ENCODE measurements around the gene VPS37B.

Gene VPS37B

DNA sequence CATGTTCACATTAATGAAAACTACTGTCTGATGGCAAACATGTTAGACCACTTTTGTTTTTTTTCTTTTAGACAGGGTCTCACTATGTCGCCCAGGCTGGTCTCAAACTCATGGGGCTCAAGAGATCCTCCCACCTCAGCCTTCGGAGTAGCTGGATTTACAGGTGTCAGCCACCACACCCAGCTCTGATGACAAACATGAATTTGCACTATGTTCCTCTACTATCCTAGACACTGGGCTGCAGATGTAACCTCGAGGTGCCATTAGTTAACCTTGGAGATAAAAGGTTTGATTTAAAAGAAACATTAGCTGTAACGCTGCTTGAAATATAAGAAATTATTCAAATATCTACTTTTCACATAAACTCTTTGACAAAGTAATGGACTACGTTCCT, 8.1 kb downstream of the VPS37B start:
- Histone ChIP-seq H3K27me3 (no peaks in the 10 kb centered on the region), H3K9me3 (no peaks in the 10 kb centered on the region), H3K27ac (peak overlapping the region; percentile 98), H3K4me1 (ENCODE audit: control insufficient read depth in 1 of 2, insufficient read depth in 1 of 2, low read depth in 1 of 2, low read length in 1 of 2) (peaks cover 93 to 95% of the 10 kb centered on the region in 2 experiments), H3K4me3 (ENCODE audit: low read depth in 1 of 2, low read length in 1 of 2) (peak overlapping the region; percentile 65 to 66), H3K36me3 (no peaks in the 10 kb centered on the region)
- TF ChIP-seq, protein P1, sequence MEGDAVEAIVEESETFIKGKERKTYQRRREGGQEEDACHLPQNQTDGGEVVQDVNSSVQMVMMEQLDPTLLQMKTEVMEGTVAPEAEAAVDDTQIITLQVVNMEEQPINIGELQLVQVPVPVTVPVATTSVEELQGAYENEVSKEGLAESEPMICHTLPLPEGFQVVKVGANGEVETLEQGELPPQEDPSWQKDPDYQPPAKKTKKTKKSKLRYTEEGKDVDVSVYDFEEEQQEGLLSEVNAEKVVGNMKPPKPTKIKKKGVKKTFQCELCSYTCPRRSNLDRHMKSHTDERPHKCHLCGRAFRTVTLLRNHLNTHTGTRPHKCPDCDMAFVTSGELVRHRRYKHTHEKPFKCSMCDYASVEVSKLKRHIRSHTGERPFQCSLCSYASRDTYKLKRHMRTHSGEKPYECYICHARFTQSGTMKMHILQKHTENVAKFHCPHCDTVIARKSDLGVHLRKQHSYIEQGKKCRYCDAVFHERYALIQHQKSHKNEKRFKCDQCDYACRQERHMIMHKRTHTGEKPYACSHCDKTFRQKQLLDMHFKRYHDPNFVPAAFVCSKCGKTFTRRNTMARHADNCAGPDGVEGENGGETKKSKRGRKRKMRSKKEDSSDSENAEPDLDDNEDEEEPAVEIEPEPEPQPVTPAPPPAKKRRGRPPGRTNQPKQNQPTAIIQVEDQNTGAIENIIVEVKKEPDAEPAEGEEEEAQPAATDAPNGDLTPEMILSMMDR (IDR thresholded peaks at IDR 0.05) = no peak

DNA sequence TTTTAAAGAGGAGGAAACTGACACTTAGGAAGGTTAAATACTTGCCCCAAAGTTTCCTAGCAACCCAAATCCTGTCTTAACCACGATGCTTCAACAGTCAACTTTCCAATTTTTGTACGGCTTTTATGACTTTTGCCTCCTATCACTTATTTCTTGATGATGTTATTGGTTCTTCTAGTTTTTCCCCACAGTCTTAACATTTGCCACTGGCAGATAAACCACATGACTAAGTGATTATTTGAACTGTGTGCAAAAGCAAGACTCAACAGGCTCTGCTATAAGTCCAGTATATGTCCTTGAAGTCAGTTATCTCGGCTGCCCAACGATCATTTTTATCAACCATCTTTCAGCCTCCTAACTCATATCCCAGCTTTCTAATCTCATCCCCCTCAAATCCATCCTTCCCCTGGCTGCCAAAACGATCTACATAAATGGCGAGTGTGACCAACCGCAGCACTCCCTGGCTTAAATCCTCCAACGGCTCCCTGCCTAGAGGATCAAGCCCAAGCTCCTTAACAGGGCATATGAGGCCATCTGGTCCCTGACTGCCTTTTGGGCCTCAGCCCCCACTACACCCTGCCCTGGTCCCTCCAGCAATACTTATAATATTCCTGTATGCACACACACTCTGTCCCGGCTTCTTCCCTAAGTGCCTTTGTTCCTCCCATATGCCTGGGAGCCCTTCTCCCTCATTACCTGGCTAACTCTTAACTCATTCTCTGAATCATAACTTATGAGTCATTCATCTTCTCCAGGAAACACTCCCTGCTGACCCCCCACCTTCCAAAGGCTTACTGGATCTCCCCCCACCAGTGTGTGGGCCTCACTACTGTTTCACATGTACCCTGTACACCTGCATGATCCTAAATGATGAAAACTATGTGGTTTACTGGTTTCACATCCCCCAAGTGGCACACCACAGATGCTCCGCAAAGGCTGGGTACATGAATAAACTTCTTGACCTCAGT, 8.8 kb downstream of the VPS37B start:
- Histone ChIP-seq H3K4me3 (ENCODE audit: low read depth in 1 of 2, low read length in 1 of 2) (peak overlapping the region; percentile 65 to 66), H3K9me3 (no peaks in the 10 kb centered on the region), H3K4me1 (ENCODE audit: control insufficient read depth in 1 of 2, insufficient read depth in 1 of 2, low read depth in 1 of 2, low read length in 1 of 2) (peaks cover 93 to 95% of the 10 kb centered on the region in 2 experiments), H3K27ac (peak overlapping the region; percentile 98), H3K36me3 (no peaks in the 10 kb centered on the region), H3K27me3 (no peaks in the 10 kb centered on the region)
- TF ChIP-seq, protein P1 (IDR thresholded peaks at IDR 0.05) = no peak

DNA sequence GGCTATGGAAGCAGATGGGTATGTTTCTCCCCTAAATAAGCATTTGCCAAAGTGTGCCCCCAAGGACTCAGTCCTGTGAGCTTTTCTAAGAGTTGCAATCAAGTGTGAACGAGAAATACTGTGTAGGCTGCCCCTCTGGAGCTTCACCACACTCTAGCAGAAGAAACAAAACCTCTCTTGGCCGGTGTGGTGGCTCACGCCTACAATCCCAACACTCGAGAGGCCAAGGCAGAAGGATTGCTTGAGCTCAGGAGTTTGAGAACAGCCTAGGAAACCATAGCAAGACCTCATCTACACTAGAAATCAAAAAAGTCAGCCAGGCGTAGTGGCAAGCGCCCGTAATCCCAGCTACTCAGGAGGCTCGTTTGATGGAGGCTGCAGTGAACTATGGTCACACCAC, 9.8 kb downstream of the VPS37B start:
- no peaks in the 10 kb centered on the region for H3K9me3 ChIP-seq
- H3K36me3 ChIP-seq = no peaks in the 10 kb centered on the region
- TF ChIP-seq, protein P1 (IDR thresholded peaks at IDR 0.05) = no peak
- peaks cover 91 to 95% of the 10 kb centered on the region in 2 experiments for H3K4me1 ChIP-seq (ENCODE audit: control insufficient read depth in 1 of 2, insufficient read depth in 1 of 2, low read depth in 1 of 2, low read length in 1 of 2)
- peak overlapping the region; percentile 98 for H3K27ac ChIP-seq
- no peaks in the 10 kb centered on the region for H3K27me3 ChIP-seq
- peak overlapping the region; percentile 2 to 66 for H3K4me3 ChIP-seq (ENCODE audit: low read depth in 1 of 2, low read length in 1 of 2)

DNA sequence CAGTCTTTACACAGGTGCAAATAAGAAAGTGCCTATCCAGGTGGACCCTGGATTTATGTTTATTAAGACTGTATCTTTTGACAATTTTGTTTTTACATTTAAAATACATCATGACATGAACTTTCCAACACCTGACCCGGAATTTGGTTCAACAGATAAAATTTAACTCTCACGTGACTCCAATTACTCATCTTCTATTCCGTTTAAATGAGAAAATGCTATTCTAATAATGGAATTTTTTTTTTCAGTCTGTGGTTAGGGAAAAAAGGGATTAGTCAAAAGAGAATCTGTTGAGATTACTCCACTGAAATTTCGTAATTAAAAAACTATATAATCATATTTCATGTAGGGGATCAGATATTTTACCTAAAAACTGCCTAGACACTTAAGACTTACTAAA, 11.1 kb downstream of the VPS37B start:
- H3K27ac ChIP-seq = no peak overlapping the region
- H3K4me3 ChIP-seq (ENCODE audit: low read depth in 1 of 2, low read length in 1 of 2) = no peak overlapping the region
- no peaks in the 10 kb centered on the region for H3K36me3 ChIP-seq
- peaks cover 91 to 96% of the 10 kb centered on the region in 2 experiments for H3K4me1 ChIP-seq (ENCODE audit: control insufficient read depth in 1 of 2, insufficient read depth in 1 of 2, low read depth in 1 of 2, low read length in 1 of 2)
- no peaks in the 10 kb centered on the region for H3K27me3 ChIP-seq
- H3K9me3 ChIP-seq = no peaks in the 10 kb centered on the region
- TF ChIP-seq, protein P1 (IDR thresholded peaks at IDR 0.05) = no peak

DNA sequence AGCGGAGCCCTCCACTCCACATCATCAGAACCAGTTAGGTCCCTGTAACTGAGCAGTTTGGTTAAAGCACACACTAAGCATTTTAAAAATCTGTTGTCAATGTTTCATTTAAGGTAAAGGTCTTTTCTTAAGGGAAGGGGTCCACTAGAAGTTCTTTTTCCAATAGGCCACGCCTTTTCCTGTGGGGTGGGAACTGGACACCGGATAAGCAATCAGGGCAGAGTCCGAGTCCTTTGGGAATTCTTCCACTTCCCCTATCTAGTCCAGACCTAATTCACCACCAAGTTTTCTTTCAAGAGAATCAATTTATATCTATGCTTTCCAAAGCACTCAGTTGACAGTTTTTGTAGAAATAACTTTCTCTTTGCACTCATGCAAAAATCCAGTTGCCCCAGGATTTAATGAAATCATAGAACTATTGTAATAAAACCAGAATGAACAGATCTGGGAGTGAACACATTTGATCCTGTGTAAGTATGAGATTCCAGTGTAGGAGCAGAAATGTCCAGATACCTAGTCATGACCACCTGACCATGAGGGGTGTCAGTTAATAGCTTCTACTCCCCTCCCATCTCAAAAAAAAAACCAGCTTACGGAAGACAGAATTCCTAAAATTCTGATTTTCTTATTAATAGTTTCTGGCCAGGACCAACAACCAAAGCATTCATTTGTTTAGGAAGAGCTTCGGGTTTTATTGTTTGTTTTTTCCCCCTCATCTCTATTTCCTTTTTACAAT, 11.7 kb downstream of the VPS37B start:
- H3K4me3 ChIP-seq (ENCODE audit: low read depth in 1 of 2, low read length in 1 of 2) = no peak overlapping the region
- TF ChIP-seq, protein P1 (IDR thresholded peaks at IDR 0.05) = no peak
- peaks cover 91 to 96% of the 10 kb centered on the region in 2 experiments for H3K4me1 ChIP-seq (ENCODE audit: control insufficient read depth in 1 of 2, insufficient read depth in 1 of 2, low read depth in 1 of 2, low read length in 1 of 2)
- no peaks in the 10 kb centered on the region for H3K9me3 ChIP-seq
- H3K27ac ChIP-seq = peak overlapping the region; percentile 66
- H3K27me3 ChIP-seq = no peaks in the 10 kb centered on the region
- H3K36me3 ChIP-seq = no peaks in the 10 kb centered on the region

All from neutrophil (primary cell).